SK-N-SH treated with all-trans-retinoic acid at 6 μM for 48 hours (cell line): ENCODE data around the gene LRP2.
A peak's percentile ranks its signal among the peaks of the same experiment; 100 is the strongest.

Experiments used
- ATAC-seq: fragments of 200-7000 bp; cut with Tn5 transposase; 3 replicates; pipeline ENCODE4 v1.9.1; 2020; ENCODE audit warnings: mild to moderate bottlenecking, moderate library complexity
- ARNTL ChIP-seq: fragments of 450-650 bp; formaldehyde crosslinking; IDR thresholded peaks from 2 replicates; pipeline ENCODE4 v1.5.0; 2020; ENCODE audit warnings: low read depth, mild to moderate bottlenecking, moderate library complexity, borderline replicate concordance
- BACH2 ChIP-seq: fragments of 250-450 bp; sonication (Bioruptor Pico); IDR thresholded peaks from 2 replicates; pipeline ENCODE4 v1.9.0; 2021; ENCODE audit warnings: mild to moderate bottlenecking, borderline replicate concordance
- CREB5 ChIP-seq: fragments of 250-450 bp; sonication (Bioruptor Pico); IDR thresholded peaks from 2 replicates; pipeline ENCODE4 v1.5.1; 2020; ENCODE audit warnings: low read depth, mild to moderate bottlenecking, moderate library complexity
- CSDC2 ChIP-seq: fragments of 250-450 bp; sonication (Bioruptor Pico); IDR thresholded peaks from 2 replicates; pipeline ENCODE4 v1.5.0; 2020; ENCODE audit warnings: mild to moderate bottlenecking, moderate library complexity
- ESRRG ChIP-seq: fragments of 250-450 bp; sonication (Bioruptor Pico); IDR thresholded peaks from 2 replicates; pipeline ENCODE4 v1.6.1; 2021; ENCODE audit warnings: mild to moderate bottlenecking
- GLIS3 ChIP-seq: fragments of 250-450 bp; sonication (Bioruptor Pico); IDR thresholded peaks from 2 replicates; pipeline ENCODE4 v1.5.0; 2020; ENCODE audit warnings: mild to moderate bottlenecking, moderate library complexity
- ISL1 ChIP-seq: fragments of 250-450 bp; sonication (Bioruptor Pico); IDR thresholded peaks from 2 replicates; pipeline ENCODE4 v2.1.2; 2022; ENCODE audit warnings: mild to moderate bottlenecking, moderate library complexity
- OSR1 ChIP-seq: fragments of 250-450 bp; sonication (Bioruptor Pico); IDR thresholded peaks from 2 replicates; pipeline ENCODE4 v1.8.0; 2022; ENCODE audit warnings: moderate library complexity, mild to moderate bottlenecking, inconsistent platforms
- PATZ1 ChIP-seq: fragments of 250-450 bp; sonication (Bioruptor Pico); IDR thresholded peaks from 2 replicates; pipeline ENCODE4 v1.8.0; 2020; ENCODE audit warnings: mild to moderate bottlenecking, moderate library complexity, borderline replicate concordance
- PPARA ChIP-seq: fragments of 250-450 bp; sonication (Bioruptor Pico); IDR thresholded peaks from 2 replicates; pipeline ENCODE4 v1.5.0; 2020; ENCODE audit warnings: mild to moderate bottlenecking, borderline replicate concordance
- RARB ChIP-seq: fragments of 250-450 bp; sonication (Bioruptor Pico); IDR thresholded peaks from 2 replicates; pipeline ENCODE4 v1.8.0; 2021; ENCODE audit warnings: mild to moderate bottlenecking, moderate library complexity
- SNAI2 ChIP-seq: fragments of 250-450 bp; sonication (Bioruptor Pico); IDR thresholded peaks from 2 replicates; pipeline ENCODE4 v1.5.0; 2020; ENCODE audit warnings: mild to moderate bottlenecking, moderate library complexity
- TCF4 ChIP-seq: fragments of 250-450 bp; sonication (Bioruptor Pico); IDR thresholded peaks from 2 replicates; pipeline ENCODE4 v1.8.0; 2021; ENCODE audit warnings: mild to moderate bottlenecking, moderate library complexity, borderline replicate concordance
- TOX ChIP-seq: fragments of 250-450 bp; sonication (Bioruptor Pico); IDR thresholded peaks from 2 replicates; pipeline ENCODE4 v1.8.0; 2021; ENCODE audit warnings: mild to moderate bottlenecking, moderate library complexity, borderline replicate concordance
- ZFP3 ChIP-seq: fragments of 250-450 bp; sonication (Bioruptor Pico); IDR thresholded peaks from 2 replicates; pipeline ENCODE4 v1.5.0; 2020; ENCODE audit warnings: mild to moderate bottlenecking, moderate library complexity
- ZFP30 ChIP-seq: fragments of 450-650 bp; formaldehyde crosslinking; IDR thresholded peaks from 2 replicates; pipeline ENCODE4 v1.5.0; 2022; ENCODE audit warnings: mild to moderate bottlenecking, moderate library complexity
- ZNF565 ChIP-seq: fragments of 450-650 bp; formaldehyde crosslinking; conservative IDR thresholded peaks from 2 replicates; pipeline ENCODE4 v1.5.0; 2020; ENCODE audit warnings: low read depth, mild to moderate bottlenecking, moderate library complexity
- ZNF8 ChIP-seq: fragments of 450-650 bp; formaldehyde crosslinking; IDR thresholded peaks from 2 replicates; pipeline ENCODE4 v1.5.0; 2020; ENCODE audit warnings: mild to moderate bottlenecking, moderate library complexity
- TF ChIP-seq, protein P1 (sequence below): fragments of 250-450 bp; sonication (Bioruptor Pico); IDR thresholded peaks from 2 replicates; pipeline ENCODE4 v1.8.0; 2021; ENCODE audit warnings: low read depth, mild to moderate bottlenecking, moderate library complexity, borderline replicate concordance
- TF ChIP-seq, protein P2 (sequence below): fragments of 250-450 bp; sonication (Bioruptor Pico); IDR thresholded peaks from 2 replicates; pipeline ENCODE4 v1.5.0; 2020; ENCODE audit warnings: mild to moderate bottlenecking, moderate library complexity
- TF ChIP-seq, protein P3 (sequence below): fragments of 250-450 bp; sonication (Bioruptor Pico); IDR thresholded peaks from 2 replicates; pipeline ENCODE4 v1.5.1; 2021; ENCODE audit warnings: mild to moderate bottlenecking, moderate library complexity

Gene LRP2

GRCh38 chr2:169110419-169110818 is 251.9 kb downstream of the LRP2 start:
- ATAC-seq: no peak
- TF ChIP-seq SNAI2 (CRISPR knock-in tag) (no peak), ARNTL (CRISPR knock-in tag) (no peak), ZNF8 (no peak), TOX (no peak), ISL1 (CRISPR knock-in tag) (no peak), ESRRG (CRISPR knock-in tag) (no peak), CREB5 (no peak), TCF4 (no peak), PATZ1 (CRISPR knock-in tag) (no peak), ZFP30 (CRISPR knock-in tag) (no peak), CSDC2 (CRISPR knock-in tag) (no peak), ZFP3 (CRISPR knock-in tag) (no peak), GLIS3 (CRISPR knock-in tag) (no peak), ZNF565 (CRISPR knock-in tag) (no peak)
- TF ChIP-seq, protein P1, sequence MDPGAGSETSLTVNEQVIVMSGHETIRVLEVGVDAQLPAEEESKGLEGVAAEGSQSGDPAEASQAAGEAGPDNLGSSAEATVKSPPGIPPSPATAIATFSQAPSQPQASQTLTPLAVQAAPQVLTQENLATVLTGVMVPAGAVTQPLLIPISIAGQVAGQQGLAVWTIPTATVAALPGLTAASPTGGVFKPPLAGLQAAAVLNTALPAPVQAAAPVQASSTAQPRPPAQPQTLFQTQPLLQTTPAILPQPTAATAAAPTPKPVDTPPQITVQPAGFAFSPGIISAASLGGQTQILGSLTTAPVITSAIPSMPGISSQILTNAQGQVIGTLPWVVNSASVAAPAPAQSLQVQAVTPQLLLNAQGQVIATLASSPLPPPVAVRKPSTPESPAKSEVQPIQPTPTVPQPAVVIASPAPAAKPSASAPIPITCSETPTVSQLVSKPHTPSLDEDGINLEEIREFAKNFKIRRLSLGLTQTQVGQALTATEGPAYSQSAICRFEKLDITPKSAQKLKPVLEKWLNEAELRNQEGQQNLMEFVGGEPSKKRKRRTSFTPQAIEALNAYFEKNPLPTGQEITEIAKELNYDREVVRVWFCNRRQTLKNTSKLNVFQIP: no peak
- TF ChIP-seq, protein P2, sequence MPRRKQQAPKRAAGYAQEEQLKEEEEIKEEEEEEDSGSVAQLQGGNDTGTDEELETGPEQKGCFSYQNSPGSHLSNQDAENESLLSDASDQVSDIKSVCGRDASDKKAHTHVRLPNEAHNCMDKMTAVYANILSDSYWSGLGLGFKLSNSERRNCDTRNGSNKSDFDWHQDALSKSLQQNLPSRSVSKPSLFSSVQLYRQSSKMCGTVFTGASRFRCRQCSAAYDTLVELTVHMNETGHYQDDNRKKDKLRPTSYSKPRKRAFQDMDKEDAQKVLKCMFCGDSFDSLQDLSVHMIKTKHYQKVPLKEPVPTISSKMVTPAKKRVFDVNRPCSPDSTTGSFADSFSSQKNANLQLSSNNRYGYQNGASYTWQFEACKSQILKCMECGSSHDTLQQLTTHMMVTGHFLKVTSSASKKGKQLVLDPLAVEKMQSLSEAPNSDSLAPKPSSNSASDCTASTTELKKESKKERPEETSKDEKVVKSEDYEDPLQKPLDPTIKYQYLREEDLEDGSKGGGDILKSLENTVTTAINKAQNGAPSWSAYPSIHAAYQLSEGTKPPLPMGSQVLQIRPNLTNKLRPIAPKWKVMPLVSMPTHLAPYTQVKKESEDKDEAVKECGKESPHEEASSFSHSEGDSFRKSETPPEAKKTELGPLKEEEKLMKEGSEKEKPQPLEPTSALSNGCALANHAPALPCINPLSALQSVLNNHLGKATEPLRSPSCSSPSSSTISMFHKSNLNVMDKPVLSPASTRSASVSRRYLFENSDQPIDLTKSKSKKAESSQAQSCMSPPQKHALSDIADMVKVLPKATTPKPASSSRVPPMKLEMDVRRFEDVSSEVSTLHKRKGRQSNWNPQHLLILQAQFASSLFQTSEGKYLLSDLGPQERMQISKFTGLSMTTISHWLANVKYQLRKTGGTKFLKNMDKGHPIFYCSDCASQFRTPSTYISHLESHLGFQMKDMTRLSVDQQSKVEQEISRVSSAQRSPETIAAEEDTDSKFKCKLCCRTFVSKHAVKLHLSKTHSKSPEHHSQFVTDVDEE (CRISPR knock-in tag): no peak

- ATAC-seq: peak; percentile 99
- TF ChIP-seq RARB (CRISPR knock-in tag): no peak
- TF ChIP-seq, all 23 proteins: peak for 0
Measured at GRCh38 chr2:169109502-169110409, 252.6 kb downstream of the LRP2 start.

- no peak for ATAC-seq
- TF ChIP-seq PPARA (CRISPR knock-in tag) (no peak), CREB5 (no peak), GLIS3 (CRISPR knock-in tag) (no peak), TCF4 (no peak), OSR1 (CRISPR knock-in tag) (no peak), PATZ1 (CRISPR knock-in tag) (no peak), SNAI2 (CRISPR knock-in tag) (no peak), ESRRG (CRISPR knock-in tag) (no peak), ZFP30 (CRISPR knock-in tag) (no peak), BACH2 (CRISPR knock-in tag) (no peak), ZNF565 (CRISPR knock-in tag) (no peak), ZFP3 (CRISPR knock-in tag) (no peak), CSDC2 (CRISPR knock-in tag) (no peak)
- TF ChIP-seq, protein P3, sequence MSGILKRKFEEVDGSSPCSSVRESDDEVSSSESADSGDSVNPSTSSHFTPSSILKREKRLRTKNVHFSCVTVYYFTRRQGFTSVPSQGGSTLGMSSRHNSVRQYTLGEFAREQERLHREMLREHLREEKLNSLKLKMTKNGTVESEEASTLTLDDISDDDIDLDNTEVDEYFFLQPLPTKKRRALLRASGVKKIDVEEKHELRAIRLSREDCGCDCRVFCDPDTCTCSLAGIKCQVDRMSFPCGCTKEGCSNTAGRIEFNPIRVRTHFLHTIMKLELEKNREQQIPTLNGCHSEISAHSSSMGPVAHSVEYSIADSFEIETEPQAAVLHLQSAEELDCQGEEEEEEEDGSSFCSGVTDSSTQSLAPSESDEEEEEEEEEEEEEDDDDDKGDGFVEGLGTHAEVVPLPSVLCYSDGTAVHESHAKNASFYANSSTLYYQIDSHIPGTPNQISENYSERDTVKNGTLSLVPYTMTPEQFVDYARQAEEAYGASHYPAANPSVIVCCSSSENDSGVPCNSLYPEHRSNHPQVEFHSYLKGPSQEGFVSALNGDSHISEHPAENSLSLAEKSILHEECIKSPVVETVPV (CRISPR knock-in tag): no peak
- TF ChIP-seq, protein P1: no peak
Measured at GRCh38 chr2:169108099-169108884, 254.0 kb downstream of the LRP2 start.
